Adrenal gland (tissue), 12 donors: ENCODE measurements around the gene PLEKHA5. TPM values are rescaled to one million over a fixed set of nuclear protein-coding genes. Genes with fewer than 3 reads are reported as not detected.

Experiments used
- DNase-seq, 7 donors: peaks; one replicate each; pipeline ENCODE4 v3.0.0-alpha.2; 2019 to 2020
- H3K27ac ChIP-seq, 5 donors: fragments of 200-600 bp; sonication (generic) in 4 of 5; 1 replicate in 3 of 5; 2 replicates in 2 of 5; pipeline versions ENCODE4 v1.5.1 to v1.8.0; 2016 to 2020; ENCODE audit warnings: mild to moderate bottlenecking in 1 of 5
- H3K27me3 ChIP-seq: fragments of 200-600 bp; 2 replicates; pipeline ENCODE4 v1.8.0; 2021
- H3K36me3 ChIP-seq, 2 donors: fragments of 200-600 bp; replicated peaks in 1 of 2; 1 replicate in 1 of 2; 2 replicates in 1 of 2; pipeline versions ENCODE4 v1.5.1 to v1.8.0; 2018 to 2022
- H3K4me1 ChIP-seq, 2 donors: fragments of 200-600 bp; replicated peaks in 1 of 2; 1 replicate in 1 of 2; 2 replicates in 1 of 2; pipeline versions ENCODE4 v1.5.1 to v1.8.0; 2018 to 2021
- H3K4me3 ChIP-seq, 4 donors: fragments of 200-600 bp; sonication (generic) in 3 of 4; one replicate each; pipeline ENCODE4 v1.5.1; 2016 to 2018
- H3K9me3 ChIP-seq, 3 donors: fragments of 200-600 bp; sonication (generic) in 1 of 3; replicated peaks in 1 of 3; 1 replicate in 2 of 3; 2 replicates in 1 of 3; pipeline versions ENCODE4 v1.5.1 to v1.8.0; 2016 to 2021
- POLR2A ChIP-seq, 2 donors: fragments of 450-650 bp; IDR thresholded peaks; one replicate each; pipeline ENCODE4 v1.6.1; 2017; ENCODE audit warnings: antibody characterized with exemption in 2 of 2, mild to moderate bottlenecking in 2 of 2, moderate library complexity in 1 of 2
- WGBS, 4 donors: extraction: QIAGEN DNeasy Blood & Tissue Kit in 2 of 4; methylation state at CpG; one replicate each; pipeline versions ENCODE4 v1.1.5 to v1.1.7; 2013 to 2017; 5-methylcytosine and 5-hydroxymethylcytosine counted together
- intact Hi-C, 2 donors: fragments of 100-400 bp; cut with DNase I; formaldehyde crosslinking; loops; one replicate each; pipeline versions ENCODE4 v1.14.1 to v1.15.0; 2022 to 2023
- polyA plus RNA-seq, 3 donors: library from polyadenylated mRNA; stranded (reverse); fragments of 200-250 nt in 2 of 3; fragments of 350-450 nt in 1 of 3; fragmentation: Illumina TruSeq in 1 of 3; extraction: RNeasy Lipid Tissue Mini Kit (QIAGEN cat#74804) in 1 of 3; gene quantifications; one replicate each; pipeline ENCODE4 v1.2.3, GENCODE V29; 2013 to 2014
- small RNA-seq, 2 donors: library from RNA; depleted of rRNA; stranded (forward); fragments of <200 nt; gene quantifications; one replicate each; pipeline ENCODE3, GENCODE V24; 2016
- total RNA-seq, 9 donors: library from RNA; depleted of rRNA in 4 of 9; stranded (reverse); fragments of >200 nt in 4 of 9; fragments of 120-200 nt in 1 of 9; fragmentation: NEBNext Ultra II Directional in 1 of 9; extraction: Animal tissue kit (Norgen Biotek cat#: 25700) in 1 of 9; gene quantifications; one replicate each; pipeline versions ENCODE4 v1.1.0 to v1.2.4, GENCODE V29; 2013 to 2023
- TF ChIP-seq, protein P1 (sequence below), 6 experiments: fragments of 450-650 bp in 4 of 6; fragments of 200-600 bp in 2 of 6; sonication (generic) in 1 of 6; IDR thresholded peaks; 1 replicate in 5 of 6; 2 replicates in 1 of 6; pipeline versions ENCODE4 v1.5.1 to v1.8.0; 2016 to 2021; ENCODE audit warnings: antibody characterized with exemption in 6 of 6, mild to moderate bottlenecking in 2 of 6, moderate library complexity in 1 of 6
- donor health status: healthy with polysubstance abuse.
- donor health status: Bipolar disorder and iron deficiency.
- donor health status: DM: yes; HTN: yes; CAD: no.
- donor health status: DM: no; HTN: no; CAD: no.
- donor health status: DM: no; HTN: no; CAD: no.
- donor health status: DM: yes; HTN: yes; CAD: no.

PLEKHA5 gene
- total and polyA plus RNA-seq, 12 donors = 26.1 to 165 (median 95.7) TPM

DNA sequence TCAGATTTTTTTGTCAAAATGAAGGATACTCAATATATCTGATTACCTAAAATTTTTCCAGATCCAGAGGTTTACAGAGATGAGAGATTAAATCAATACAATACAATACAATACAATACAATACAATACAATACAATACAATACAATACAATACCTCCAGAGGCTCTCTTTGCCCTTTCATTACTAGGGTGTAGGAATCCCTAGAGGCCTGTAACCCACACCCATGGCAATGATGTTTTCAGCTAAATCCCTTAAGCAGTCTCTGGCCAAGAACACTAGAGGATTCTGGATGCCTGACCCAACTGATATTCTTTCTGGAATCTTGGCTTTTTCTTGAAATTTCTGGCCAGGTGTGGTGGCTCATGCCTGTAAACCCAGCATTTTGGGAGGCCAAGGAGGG, 286.0 kb downstream of the PLEKHA5 start:
- TF ChIP-seq POLR2A (IDR thresholded peaks at IDR 0.05) = no peak
- TF ChIP-seq, protein P1, sequence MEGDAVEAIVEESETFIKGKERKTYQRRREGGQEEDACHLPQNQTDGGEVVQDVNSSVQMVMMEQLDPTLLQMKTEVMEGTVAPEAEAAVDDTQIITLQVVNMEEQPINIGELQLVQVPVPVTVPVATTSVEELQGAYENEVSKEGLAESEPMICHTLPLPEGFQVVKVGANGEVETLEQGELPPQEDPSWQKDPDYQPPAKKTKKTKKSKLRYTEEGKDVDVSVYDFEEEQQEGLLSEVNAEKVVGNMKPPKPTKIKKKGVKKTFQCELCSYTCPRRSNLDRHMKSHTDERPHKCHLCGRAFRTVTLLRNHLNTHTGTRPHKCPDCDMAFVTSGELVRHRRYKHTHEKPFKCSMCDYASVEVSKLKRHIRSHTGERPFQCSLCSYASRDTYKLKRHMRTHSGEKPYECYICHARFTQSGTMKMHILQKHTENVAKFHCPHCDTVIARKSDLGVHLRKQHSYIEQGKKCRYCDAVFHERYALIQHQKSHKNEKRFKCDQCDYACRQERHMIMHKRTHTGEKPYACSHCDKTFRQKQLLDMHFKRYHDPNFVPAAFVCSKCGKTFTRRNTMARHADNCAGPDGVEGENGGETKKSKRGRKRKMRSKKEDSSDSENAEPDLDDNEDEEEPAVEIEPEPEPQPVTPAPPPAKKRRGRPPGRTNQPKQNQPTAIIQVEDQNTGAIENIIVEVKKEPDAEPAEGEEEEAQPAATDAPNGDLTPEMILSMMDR (IDR thresholded peaks at IDR 0.05) = no peak
- intact Hi-C loops = no loop called here
- Histone ChIP-seq H3K9me3 (no peaks in the 10 kb centered on the region), H3K27ac (no peak overlapping the region), H3K27me3 (no peaks in the 10 kb centered on the region), H3K4me3 (no peak overlapping the region), H3K4me1 (no peaks in the 10 kb centered on the region), H3K36me3 (no peaks in the 10 kb centered on the region)
- DNase-seq = no peak

DNA sequence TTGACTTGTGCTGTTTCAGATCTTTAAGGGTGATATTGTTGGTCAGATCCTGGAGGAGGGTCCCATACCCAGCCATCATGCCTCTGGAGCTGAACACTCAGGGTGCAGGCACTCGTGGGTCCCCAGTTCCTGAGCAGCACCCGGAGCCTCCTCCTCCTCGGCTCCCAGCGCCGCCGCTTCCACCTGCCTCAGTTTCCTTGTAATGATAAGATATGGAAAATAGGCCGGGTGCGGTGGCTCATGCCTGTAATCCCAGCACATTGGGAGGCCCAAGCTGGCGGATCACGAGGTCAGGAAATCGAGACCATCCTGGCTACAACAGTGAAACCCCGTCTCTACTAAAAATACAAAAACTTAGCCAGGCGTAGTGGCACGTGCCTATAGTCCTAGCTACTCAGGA, 289.6 kb downstream of the PLEKHA5 start:
- H3K4me3 ChIP-seq = no peak overlapping the region
- H3K9me3 ChIP-seq = no peaks in the 10 kb centered on the region
- no peaks in the 10 kb centered on the region for H3K36me3 ChIP-seq
- intact Hi-C loops = no loop called here
- no peaks in the 10 kb centered on the region for H3K27me3 ChIP-seq
- TF ChIP-seq, protein P1 (IDR thresholded peaks at IDR 0.05) = no peak
- no peak for TF ChIP-seq POLR2A (IDR thresholded peaks at IDR 0.05)
- 91 to 97% (median 95%) methylated on average over 14 of the region's 14 CpGs for WGBS, 4 donors
- no peak overlapping the region for H3K27ac ChIP-seq
- peak in 1 of 7 donors; percentile 21 for DNase-seq
- H3K4me1 ChIP-seq = no peaks in the 10 kb centered on the region

DNA sequence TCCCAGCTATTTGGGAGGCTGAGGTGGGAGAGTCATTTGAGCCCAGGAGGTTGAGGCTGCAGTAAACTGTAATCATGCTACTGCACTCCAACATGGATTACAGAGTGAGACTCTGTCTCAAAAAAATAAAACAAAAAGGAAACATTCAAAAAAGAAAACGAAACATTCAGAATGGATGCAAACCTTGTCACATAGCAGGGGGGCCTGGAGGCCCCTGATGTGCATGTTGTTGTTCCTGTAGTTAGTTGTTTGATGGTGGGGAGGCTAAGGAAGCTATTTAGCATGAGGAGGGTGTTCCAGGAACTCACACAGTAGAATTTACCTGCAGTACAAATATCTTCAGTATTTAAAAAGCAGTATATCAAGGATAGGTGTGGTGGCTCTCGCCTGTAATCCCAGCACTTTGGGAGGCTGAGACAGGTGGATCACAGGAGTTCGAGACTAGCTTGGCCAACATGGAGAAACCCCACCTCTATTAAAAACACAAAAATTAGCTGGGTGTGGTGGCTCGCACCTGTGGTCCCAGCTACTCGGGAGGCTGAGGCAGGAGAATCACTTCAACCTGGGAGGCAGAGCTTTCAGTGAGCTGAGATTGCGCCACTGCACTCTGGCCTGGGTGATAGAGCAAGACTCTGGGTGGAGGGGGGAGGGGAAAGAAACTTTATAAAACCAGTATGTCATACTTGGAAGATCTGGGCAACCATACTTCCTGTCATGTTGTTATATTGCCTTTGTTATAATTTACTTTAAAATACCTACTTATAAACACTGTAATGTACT, 292.2 kb downstream of the PLEKHA5 start:
- Histone ChIP-seq H3K9me3 (no peaks in the 10 kb centered on the region), H3K27ac (no peak overlapping the region), H3K27me3 (no peaks in the 10 kb centered on the region), H3K4me1 (no peaks in the 10 kb centered on the region), H3K4me3 (no peak overlapping the region), H3K36me3 (no peaks in the 10 kb centered on the region)
- intact Hi-C loops = no loop called here
- WGBS, 4 donors = 77 to 88% (median 84%) methylated on average over 6 of the region's 6 CpGs
- no peak for TF ChIP-seq POLR2A (IDR thresholded peaks at IDR 0.05)
- TF ChIP-seq, protein P1 (IDR thresholded peaks at IDR 0.05) = no peak
- DNase-seq = peak in 2 of 7 donors; percentile 7 to 17

DNA sequence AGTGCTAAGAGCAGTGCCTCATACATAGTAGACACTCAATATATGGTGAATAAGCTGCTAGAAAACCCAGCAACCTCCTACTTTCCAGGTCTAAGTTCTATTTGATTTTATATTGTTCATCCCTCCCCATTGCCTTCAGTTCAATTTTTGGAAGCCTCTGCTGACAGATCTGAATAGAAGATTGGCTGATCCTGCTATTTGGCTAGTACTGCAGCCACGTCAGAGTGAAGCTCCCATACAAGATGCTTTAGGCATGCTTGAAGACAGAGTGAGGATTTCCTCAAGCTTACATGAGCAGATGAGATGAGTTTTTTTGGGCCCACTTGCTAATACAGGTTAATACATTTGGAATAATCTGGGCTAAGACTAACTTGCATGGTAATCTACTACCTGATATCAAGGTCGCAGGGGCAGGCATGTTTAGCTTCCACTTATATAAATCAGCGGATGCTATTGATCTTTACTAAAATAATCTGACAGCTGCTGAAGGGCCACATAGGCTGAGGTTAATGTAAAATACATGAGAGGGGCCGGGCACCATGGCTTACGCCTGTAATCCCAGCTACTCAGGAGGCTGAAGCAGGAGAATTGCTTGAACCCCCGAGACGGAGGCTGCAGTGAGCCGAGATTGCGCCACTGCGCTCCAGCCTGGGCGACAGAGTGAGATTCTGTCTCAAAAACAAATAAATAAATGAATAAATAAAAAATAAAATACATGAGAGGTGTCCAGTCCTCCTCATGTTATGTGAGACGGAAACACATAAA, 293.8 kb downstream of the PLEKHA5 start:
- Histone ChIP-seq H3K36me3 (no peaks in the 10 kb centered on the region), H3K27ac (no peak overlapping the region), H3K27me3 (no peaks in the 10 kb centered on the region), H3K4me1 (no peaks in the 10 kb centered on the region), H3K4me3 (no peak overlapping the region), H3K9me3 (no peaks in the 10 kb centered on the region)
- intact Hi-C loops = no loop called here
- 93 to 96% (median 94%) methylated on average over 12 of the region's 12 CpGs for WGBS, 4 donors
- DNase-seq = peak in 2 of 7 donors; percentile 0 to 6
- TF ChIP-seq, protein P1 (IDR thresholded peaks at IDR 0.05) = no peak
- TF ChIP-seq POLR2A (IDR thresholded peaks at IDR 0.05) = no peak

Small RNA genes lying within 50 kb of the gene (small RNA-seq; reads per million reads assigned to genes)
- 0 reads per million in 2 donors for gene AC091805.2
- 0 reads per million in 2 donors for gene RN7SL67P
